ENCODE measurements around the gene RNGTT. TPM values are rescaled to one million over a fixed set of nuclear protein-coding genes. Genes with fewer than 3 reads are reported as not detected.

The RNGTT gene
- total RNA-seq, 2 donors from 2014 or later, result 13.5 to 20.5 TPM

GRCh38 chr6:88749849-88750248 is 213.6 kb downstream of the RNGTT start:
- TF ChIP-seq CTCF (IDR thresholded peaks at IDR 0.05), result no peak
- ATAC-seq (ENCODE audit: insufficient number of reproducible peaks, low FRiP score, low read depth) (no peak), DNase-seq (ENCODE audit: low spot score) (no peak)
- Histone ChIP-seq H3K4me1 (ENCODE audit: control insufficient read depth in 1 of 2, low read depth in 2 of 2) (no peaks in the 10 kb centered on the region), H3K27me3 (replicated peaks; ENCODE audit: insufficient read depth) (no peaks in the 10 kb centered on the region), H3K27ac (no peak overlapping the region), H3K9me3 (no peaks in the 10 kb centered on the region), H3K4me3 (no peak overlapping the region), H3K36me3 (no peaks in the 10 kb centered on the region)

- ATAC-seq (ENCODE audit: insufficient number of reproducible peaks, low FRiP score, low read depth), result no peak
Observed at GRCh38 chr6:88748141-88748540, 215.3 kb downstream of the RNGTT start.

GRCh38 chr6:88741939-88742338 is 221.5 kb downstream of the RNGTT start:
- Histone ChIP-seq H3K36me3 (no peaks in the 10 kb centered on the region), H3K27me3 (replicated peaks; ENCODE audit: insufficient read depth) (no peaks in the 10 kb centered on the region), H3K4me3 (no peak overlapping the region), H3K4me1 (ENCODE audit: control insufficient read depth in 1 of 2, low read depth in 2 of 2) (no peaks in the 10 kb centered on the region), H3K27ac (no peak overlapping the region), H3K9me3 (no peaks in the 10 kb centered on the region)
- ATAC-seq (ENCODE audit: insufficient number of reproducible peaks, low FRiP score, low read depth) (no peak), DNase-seq (ENCODE audit: low spot score) (no peak)
- TF ChIP-seq CTCF (IDR thresholded peaks at IDR 0.05), result no peak

More at GRCh38 chr6:88748141-88748540, 215.3 kb downstream of the RNGTT start:
- Histone ChIP-seq H3K36me3 (no peaks in the 10 kb centered on the region), H3K27ac (no peak overlapping the region), H3K4me3 (no peak overlapping the region), H3K9me3 (no peaks in the 10 kb centered on the region), H3K4me1 (ENCODE audit: control insufficient read depth in 1 of 2, low read depth in 2 of 2) (no peaks in the 10 kb centered on the region), H3K27me3 (replicated peaks; ENCODE audit: insufficient read depth) (no peaks in the 10 kb centered on the region)
- no peak for DNase-seq (ENCODE audit: low spot score)
- no peak for TF ChIP-seq CTCF (IDR thresholded peaks at IDR 0.05)

GRCh38 chr6:88741071-88741470 is 222.3 kb downstream of the RNGTT start:
- Histone ChIP-seq H3K4me1 (ENCODE audit: control insufficient read depth in 1 of 2, low read depth in 2 of 2) (peaks cover 0 to 3% of the 10 kb centered on the region in 2 donors), H3K27me3 (replicated peaks; ENCODE audit: insufficient read depth) (no peaks in the 10 kb centered on the region), H3K27ac (no peak overlapping the region), H3K36me3 (no peaks in the 10 kb centered on the region), H3K4me3 (no peak overlapping the region), H3K9me3 (no peaks in the 10 kb centered on the region)
- ATAC-seq (ENCODE audit: insufficient number of reproducible peaks, low FRiP score, low read depth), result no peak
- no peak for DNase-seq (ENCODE audit: low spot score)
- no peak for TF ChIP-seq CTCF (IDR thresholded peaks at IDR 0.05)

GRCh38 chr6:88734544-88734943 is 228.9 kb downstream of the RNGTT start:
- DNase-seq (ENCODE audit: low spot score) (no peak), ATAC-seq (ENCODE audit: insufficient number of reproducible peaks, low FRiP score, low read depth) (no peak)
- no peaks in the 10 kb centered on the region for H3K27me3 ChIP-seq (replicated peaks; ENCODE audit: insufficient read depth)
- no peak for TF ChIP-seq CTCF (IDR thresholded peaks at IDR 0.05)
- no peaks in the 10 kb centered on the region for H3K9me3 ChIP-seq
- H3K4me1 ChIP-seq (ENCODE audit: control insufficient read depth in 1 of 2, low read depth in 2 of 2), result peaks cover 10 to 33% of the 10 kb centered on the region in 2 donors
- H3K27ac ChIP-seq, result no peak overlapping the region
- H3K36me3 ChIP-seq, result no peaks in the 10 kb centered on the region
- H3K4me3 ChIP-seq, result no peak overlapping the region
